Adipocyte (in vitro differentiated cells): ENCODE data around the gene PRDM16.

Experiments used
- DNase-seq: peaks from one replicate; pipeline ENCODE4 v3.0.0-alpha.2; 2015; ENCODE audit warnings: low read depth
- H3K27me3 ChIP-seq: replicated peaks from 2 replicates; pipeline ENCODE4 v1.7.0; 2013; ENCODE audit warnings: mild to moderate bottlenecking, low read length, moderate library complexity; ENCODE audit not compliant: control insufficient read depth, insufficient read depth
- H3K36me3 ChIP-seq: 2 replicates; pipeline ENCODE4 v1.7.0; 2013; ENCODE audit warnings: low read length, mild to moderate bottlenecking, moderate library complexity; ENCODE audit not compliant: control insufficient read depth, insufficient read depth, severe bottlenecking
- H3K4me1 ChIP-seq: 2 replicates; pipeline ENCODE4 v1.7.0; 2013; ENCODE audit warnings: mild to moderate bottlenecking, low read length, moderate library complexity; ENCODE audit not compliant: control insufficient read depth, insufficient read depth
- H3K4me3 ChIP-seq: 2 replicates; pipeline ENCODE4 v1.7.0; 2013; ENCODE audit warnings: mild to moderate bottlenecking, low read length, moderate library complexity
- H3K9ac ChIP-seq: 2 replicates; pipeline ENCODE4 v1.7.0; 2013; ENCODE audit warnings: mild to moderate bottlenecking, low read length, moderate library complexity
- H3K9me3 ChIP-seq: 2 replicates; pipeline ENCODE4 v1.7.0; 2013; ENCODE audit warnings: mild to moderate bottlenecking, low read length, moderate library complexity; ENCODE audit not compliant: control insufficient read depth

The PRDM16 gene

DNA sequence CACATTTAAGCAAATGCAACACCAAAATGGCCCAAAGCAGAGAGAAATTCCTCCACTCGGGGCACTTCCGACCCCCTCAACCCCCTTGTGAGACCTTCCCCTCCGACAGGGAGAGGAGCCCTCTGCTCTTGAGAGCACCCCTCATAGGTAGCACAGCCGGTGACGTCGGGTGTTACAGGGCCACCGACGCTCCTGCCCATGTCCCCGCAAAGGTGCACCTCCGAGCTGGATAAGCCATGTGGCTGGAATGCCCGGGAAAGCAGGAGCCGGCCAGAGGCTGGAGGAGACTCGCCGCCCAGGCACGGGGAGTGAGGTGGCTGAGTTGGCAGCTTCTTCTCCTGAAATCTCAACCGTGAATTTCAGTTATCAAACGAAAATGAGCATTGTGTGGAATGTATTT, 318.4 kb downstream of the PRDM16 start:
- Histone ChIP-seq H3K4me3 (no peak overlapping the region), H3K9ac (no peak overlapping the region), H3K9me3 (no peaks in the 10 kb centered on the region), H3K36me3 (no peaks in the 10 kb centered on the region), H3K27me3 (peaks cover 9% of the 10 kb centered on the region), H3K4me1 (peaks cover 14% of the 10 kb centered on the region)
- no peak for DNase-seq

DNA sequence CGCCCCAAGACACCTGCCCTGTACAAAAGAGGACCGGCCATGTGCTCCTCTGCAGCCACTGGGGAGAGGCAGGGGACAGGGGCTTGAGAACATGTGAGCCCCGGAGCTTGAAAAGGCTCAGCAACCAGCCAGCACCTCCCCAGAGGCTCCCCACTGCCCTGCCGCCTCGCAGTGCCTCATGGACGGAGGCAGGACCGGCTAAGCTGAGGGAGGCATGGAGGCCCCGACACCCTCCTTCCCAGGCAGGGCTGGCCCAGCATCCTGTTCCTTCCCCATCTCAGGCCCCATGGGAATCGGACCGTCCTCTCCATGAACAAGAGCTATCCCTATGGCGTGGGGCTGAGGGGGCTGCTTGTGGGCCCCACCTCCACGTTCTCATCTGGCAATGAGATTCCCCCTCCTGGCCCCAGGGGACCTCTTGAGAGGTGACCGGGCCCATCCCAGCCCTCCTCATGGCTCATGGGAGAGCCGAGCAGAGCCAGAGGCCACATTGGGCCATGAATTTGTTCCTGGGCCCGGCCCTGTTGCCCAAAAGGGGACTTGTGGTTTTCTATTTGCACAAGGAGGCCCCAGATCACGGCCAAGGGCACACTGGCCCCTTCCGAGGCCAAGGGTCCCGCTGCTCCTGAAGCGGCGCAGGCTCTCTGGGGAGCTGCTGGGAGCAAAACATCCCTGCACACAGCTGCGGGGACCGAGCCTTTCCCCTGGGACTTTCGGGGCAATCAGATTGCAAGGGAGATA, 320.3 kb downstream of the PRDM16 start:
- no peak overlapping the region for H3K9ac ChIP-seq
- no peak for DNase-seq
- H3K27me3 ChIP-seq = peaks cover 8% of the 10 kb centered on the region
- no peaks in the 10 kb centered on the region for H3K9me3 ChIP-seq
- H3K4me1 ChIP-seq = peaks cover 17% of the 10 kb centered on the region
- H3K4me3 ChIP-seq = no peak overlapping the region
- H3K36me3 ChIP-seq = no peaks in the 10 kb centered on the region

DNA sequence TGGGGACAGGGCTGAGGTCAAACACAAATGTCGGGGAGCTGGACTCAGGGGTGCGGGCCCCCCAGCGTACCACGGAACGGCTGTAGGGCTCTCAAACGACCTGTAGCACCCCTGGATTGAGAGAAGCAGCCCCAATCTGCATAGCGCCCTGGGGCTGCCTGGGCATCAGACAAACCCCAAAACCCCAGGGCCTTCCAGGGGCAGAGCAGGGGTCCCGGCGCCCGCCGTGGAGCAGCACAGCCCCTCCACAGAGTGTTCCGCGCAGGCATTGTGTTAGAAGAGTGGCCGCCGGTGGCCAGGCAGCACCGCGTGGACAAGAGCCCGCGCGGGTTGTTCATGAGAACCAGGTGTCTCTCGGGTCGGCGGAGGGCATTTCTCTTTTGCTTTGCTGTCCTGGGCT, 321.3 kb downstream of the PRDM16 start:
- H3K27me3 ChIP-seq = peaks cover 13% of the 10 kb centered on the region
- no peak for DNase-seq
- no peaks in the 10 kb centered on the region for H3K36me3 ChIP-seq
- no peak overlapping the region for H3K4me3 ChIP-seq
- no peaks in the 10 kb centered on the region for H3K9me3 ChIP-seq
- H3K4me1 ChIP-seq = peaks cover 7% of the 10 kb centered on the region
- H3K9ac ChIP-seq = no peak overlapping the region

DNA sequence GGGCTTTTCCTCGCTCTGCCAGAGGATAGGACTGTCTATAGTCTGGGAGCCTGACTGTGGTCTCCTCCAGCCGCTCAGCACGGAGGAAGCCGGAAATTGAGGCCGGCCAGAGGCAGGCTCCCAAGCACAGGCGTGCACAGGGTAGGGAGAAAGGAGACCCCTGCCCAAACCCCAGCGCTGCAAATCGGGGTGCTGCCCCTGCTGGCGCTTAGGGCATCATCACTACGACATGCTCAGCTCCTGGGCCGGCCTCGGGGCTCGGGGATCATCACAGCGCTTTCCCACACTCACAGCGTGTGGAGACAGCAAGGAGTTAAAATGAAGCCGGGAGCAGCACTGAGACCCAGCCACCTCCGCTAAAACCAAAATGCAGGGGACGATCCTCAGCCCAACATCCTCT, 322.7 kb downstream of the PRDM16 start:
- H3K9me3 ChIP-seq = no peaks in the 10 kb centered on the region
- H3K27me3 ChIP-seq = peaks cover 13% of the 10 kb centered on the region
- no peak for DNase-seq
- no peaks in the 10 kb centered on the region for H3K36me3 ChIP-seq
- peaks cover 4% of the 10 kb centered on the region for H3K4me1 ChIP-seq
- H3K9ac ChIP-seq = no peak overlapping the region
- no peak overlapping the region for H3K4me3 ChIP-seq

DNA sequence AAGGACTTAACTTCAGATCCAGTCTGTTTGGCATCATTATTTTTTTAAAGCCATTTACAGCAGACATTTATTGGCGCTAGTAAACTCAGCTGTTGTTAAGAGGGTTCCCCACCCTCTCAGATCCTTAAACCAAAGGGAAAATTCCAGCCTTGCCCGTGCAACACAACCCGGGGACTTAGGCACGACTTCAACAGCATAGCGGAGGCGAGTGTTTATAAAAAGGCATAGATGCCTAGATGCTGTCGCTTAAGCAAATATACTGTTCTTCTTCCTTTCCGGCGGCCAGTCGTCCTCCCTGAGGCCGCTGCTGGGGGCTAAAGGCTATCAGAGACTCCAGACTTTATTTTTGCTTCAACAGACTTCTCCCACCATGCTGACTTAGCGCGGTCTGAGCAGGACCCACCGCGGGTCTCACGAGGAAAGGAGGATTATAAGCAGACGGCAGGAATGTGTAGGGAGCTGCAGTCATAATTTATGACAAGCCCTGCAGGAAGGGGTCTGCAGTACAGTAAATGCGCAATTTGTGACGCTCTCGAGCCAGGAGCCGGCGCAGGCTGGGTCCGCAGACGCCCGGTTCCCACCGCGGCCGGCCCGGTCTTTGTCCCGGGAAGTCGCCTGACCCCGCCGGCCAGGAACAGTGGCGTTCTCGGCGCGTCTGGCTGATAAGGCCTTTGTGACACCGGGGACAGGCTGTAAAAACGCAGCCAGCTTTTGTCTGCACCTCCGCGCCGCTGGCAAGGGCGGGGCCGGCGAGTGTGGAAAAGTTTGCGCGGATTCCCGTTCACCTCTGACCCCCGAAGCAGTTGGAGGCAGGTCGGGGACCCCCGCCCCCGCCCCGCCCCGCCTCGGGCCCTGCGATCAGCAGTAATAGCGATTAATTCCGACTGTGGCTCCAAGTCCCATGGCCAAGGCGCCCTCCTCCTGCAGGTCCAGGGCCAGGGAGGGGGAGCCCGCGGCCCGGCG, 324.3 kb downstream of the PRDM16 start:
- H3K9ac ChIP-seq = peak overlapping the region; percentile 51
- peaks cover 13% of the 10 kb centered on the region for H3K27me3 ChIP-seq
- DNase-seq = no peak
- H3K4me1 ChIP-seq = peaks cover 4% of the 10 kb centered on the region
- H3K36me3 ChIP-seq = no peaks in the 10 kb centered on the region
- no peaks in the 10 kb centered on the region for H3K9me3 ChIP-seq
- peak overlapping the region; percentile 59 for H3K4me3 ChIP-seq

DNA sequence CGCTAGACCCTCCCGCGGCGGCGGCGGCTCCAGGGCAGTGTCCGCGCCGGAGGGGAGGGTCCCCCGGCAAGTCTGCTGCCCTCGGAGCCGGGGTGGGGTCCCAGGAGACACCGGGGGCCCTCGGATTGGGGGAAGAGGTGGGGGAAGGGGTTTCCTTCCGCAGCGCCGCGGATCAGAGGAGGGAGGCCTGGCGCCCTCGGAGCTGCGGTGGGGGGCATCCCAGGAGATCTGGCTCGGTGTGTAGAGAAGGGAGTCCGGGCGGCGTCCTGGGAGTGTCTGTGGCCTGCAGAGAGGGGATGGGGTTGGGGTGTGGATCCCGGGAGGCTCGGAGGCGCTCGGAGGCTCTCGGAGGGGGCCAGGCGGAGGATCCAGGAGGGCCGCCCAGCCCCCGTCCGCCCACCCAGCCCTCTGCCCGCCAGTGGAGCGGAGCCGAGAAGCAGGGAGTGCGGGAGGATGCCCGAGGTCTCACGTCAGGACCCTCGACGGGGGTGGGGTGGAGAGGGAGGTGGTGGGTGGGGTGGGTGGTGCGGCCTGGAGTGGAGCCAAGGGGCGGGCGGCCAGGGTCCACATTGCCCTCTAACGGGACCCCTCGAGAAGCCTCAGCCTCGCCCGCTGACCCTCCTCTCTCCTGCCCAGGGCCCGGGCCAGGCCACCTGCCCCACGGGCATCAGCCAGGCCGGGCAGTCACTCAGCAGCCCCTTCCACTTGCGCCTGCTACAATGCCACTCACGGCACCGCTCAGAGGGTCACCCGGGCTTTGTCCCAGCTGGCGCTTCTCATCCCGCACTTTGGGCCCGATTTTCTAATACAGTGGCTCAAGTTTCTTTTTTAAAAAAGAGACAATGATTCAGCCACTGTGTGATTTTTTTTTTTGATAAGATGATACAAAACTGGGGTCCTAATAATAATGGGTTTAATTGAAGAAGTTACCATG, 325.3 kb downstream of the PRDM16 start:
- DNase-seq = no peak
- peaks cover 13% of the 10 kb centered on the region for H3K27me3 ChIP-seq
- H3K9ac ChIP-seq = peak overlapping the region; percentile 51
- H3K4me3 ChIP-seq = peak overlapping the region; percentile 59
- H3K9me3 ChIP-seq = no peaks in the 10 kb centered on the region
- H3K36me3 ChIP-seq = no peaks in the 10 kb centered on the region
- peaks cover 14% of the 10 kb centered on the region for H3K4me1 ChIP-seq

DNA sequence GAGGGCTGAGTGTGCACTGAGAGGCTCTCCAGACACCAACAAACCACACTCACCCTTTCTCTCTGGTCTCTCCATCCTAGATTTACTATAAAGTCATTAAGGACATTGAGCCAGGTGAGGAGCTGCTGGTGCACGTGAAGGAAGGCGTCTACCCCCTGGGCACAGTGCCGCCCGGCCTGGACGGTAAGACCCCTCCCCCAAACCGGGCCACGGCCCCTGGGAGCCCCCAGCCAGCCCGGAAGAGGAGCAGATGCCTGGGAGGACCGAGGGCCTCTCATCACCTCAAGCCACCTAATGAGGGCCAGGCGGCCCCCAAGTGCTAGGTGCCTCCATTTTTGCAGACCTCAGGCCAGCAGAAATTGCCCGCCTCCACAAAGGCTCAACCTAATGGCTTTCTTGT, 327.4 kb downstream of the PRDM16 start:
- no peaks in the 10 kb centered on the region for H3K9me3 ChIP-seq
- H3K36me3 ChIP-seq = no peaks in the 10 kb centered on the region
- DNase-seq = no peak
- peaks cover 13% of the 10 kb centered on the region for H3K27me3 ChIP-seq
- peaks cover 26% of the 10 kb centered on the region for H3K4me1 ChIP-seq
- no peak overlapping the region for H3K4me3 ChIP-seq
- no peak overlapping the region for H3K9ac ChIP-seq

DNA sequence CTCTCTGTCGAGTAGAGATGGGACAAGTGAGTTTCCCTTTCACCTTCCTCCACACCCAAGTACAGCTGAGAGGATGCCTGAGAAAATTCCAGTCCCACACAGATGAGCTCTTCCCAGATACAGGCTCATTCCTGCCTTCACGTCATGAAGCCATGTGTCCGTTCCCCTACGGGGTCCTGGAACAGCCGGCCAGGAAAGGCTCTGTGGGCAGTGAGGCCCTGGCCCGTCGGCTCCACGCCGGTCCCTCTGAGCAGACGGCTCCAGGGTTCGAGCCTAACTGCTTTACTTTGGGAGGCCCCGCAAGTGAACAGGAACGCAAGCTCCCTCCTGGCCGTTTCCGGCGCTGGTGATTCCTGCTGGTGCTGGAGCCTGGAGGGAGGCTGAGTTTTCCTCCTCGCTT, 328.3 kb downstream of the PRDM16 start:
- Histone ChIP-seq H3K9ac (no peak overlapping the region), H3K9me3 (no peaks in the 10 kb centered on the region), H3K4me3 (no peak overlapping the region), H3K36me3 (no peaks in the 10 kb centered on the region), H3K4me1 (peaks cover 32% of the 10 kb centered on the region), H3K27me3 (peaks cover 5% of the 10 kb centered on the region)
- no peak for DNase-seq

DNA sequence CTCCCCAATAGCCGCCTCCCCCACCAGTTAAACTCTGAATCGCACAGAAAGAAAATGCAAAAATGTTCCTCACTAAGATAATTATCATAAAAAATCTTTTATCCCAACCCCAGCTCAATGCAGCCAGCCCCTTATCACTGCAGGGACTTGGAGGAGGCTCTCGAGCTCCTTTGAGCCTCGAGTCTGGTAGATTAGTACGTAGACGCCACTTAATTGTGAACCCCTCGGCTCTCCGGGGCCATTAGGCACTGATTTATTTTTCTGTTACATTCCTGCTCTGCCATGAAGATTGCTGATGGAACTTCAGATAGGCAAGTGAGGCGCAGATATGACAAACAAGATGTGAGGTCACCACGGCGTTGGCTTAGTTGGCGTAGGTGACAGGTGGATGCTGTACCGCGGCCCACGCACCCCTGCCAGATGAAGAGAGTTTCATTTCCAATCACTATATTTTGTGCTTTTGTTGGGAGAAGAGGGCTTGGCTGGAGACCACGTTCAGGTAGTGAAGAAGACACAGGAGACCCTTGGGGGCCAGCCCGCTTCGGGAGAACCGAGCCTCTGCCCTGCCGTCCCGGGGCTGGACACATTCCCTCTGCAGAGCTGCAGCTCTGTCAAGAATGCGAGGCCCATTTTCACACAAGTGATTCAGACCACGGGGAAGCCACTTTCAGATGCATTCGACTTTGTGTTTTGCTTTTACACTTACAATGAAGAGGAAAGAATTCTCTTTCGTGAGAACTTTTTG, 329.6 kb downstream of the PRDM16 start:
- H3K36me3 ChIP-seq = no peaks in the 10 kb centered on the region
- H3K4me3 ChIP-seq = peak overlapping the region; percentile 15
- DNase-seq = no peak
- H3K9me3 ChIP-seq = no peaks in the 10 kb centered on the region
- peaks cover 39% of the 10 kb centered on the region for H3K4me1 ChIP-seq
- peaks cover 5% of the 10 kb centered on the region for H3K27me3 ChIP-seq
- H3K9ac ChIP-seq = peak overlapping the region; percentile 65

DNA sequence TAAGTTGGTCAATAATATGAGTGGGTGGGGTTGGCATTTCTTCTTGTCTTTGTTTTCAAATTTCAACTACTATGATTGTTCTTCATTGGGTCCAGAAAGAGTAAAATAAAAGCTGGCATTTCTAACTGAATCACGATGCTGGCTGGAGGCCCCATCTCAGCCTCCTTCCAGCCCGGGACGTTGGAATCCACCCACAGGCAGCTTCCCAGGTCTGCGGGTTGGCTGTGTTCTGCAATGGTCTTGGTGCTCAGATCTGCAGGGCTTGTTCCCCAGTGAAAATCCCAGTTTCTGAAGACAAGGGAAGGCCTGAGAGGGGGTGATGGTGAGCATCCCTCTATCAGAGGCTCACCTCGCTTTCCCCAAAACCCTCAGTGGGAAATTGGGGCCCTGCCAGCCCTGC, 330.7 kb downstream of the PRDM16 start:
- Histone ChIP-seq H3K4me1 (peaks cover 39% of the 10 kb centered on the region), H3K9ac (peak overlapping the region; percentile 65), H3K9me3 (no peaks in the 10 kb centered on the region), H3K27me3 (peaks cover 5% of the 10 kb centered on the region), H3K4me3 (peak overlapping the region; percentile 15), H3K36me3 (no peaks in the 10 kb centered on the region)
- DNase-seq = peak; percentile 34
